Measurements from ENCODE around the gene RANGRF. TPM values are rescaled to one million over a fixed set of nuclear protein-coding genes. Genes with fewer than 3 reads are reported as not detected.

The RANGRF gene
- total and polyA plus RNA-seq, 2 donors (not counting 1 experiment from before 2014, with no cell fraction given) = 48.8 to 83.2 TPM

DNA sequence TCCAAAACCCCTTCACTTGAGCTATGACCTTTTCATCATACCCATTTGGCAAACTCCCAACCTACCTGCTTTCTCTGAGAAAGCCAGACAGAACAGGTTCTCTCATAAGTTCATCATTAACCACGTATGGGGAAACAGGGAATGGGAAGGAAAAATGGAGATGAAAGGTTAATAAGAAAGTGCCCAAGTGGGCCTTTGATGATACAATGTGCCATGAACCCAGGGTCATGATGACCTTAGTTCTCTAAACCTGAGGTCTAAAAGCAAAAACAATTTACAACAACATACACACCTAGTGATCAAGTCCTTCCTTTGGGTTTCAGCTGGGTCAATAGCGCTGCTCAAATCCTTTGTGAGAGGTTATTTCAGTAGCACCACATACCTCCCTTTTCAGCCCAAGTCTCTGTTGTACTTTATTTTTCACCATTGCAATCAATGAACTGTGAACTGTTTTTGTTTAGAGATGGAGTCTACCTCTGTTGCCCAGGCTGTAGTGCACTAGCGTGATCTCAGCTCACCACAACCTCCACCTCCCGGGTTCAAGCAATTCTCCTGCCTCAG, 14.5 kb upstream of the RANGRF start:
- no peaks in the 10 kb centered on the region for H3K27me3 ChIP-seq (replicated peaks in 1 of 4; ENCODE audit: control extremely low read depth in 1 of 4, control insufficient read depth in 3 of 4, insufficient read depth in 4 of 4, low read length in 3 of 4)
- no peak overlapping the region for H2AFZ ChIP-seq (ENCODE audit: insufficient read depth, low read depth, low read length, poor library complexity, severe bottlenecking)
- H3K27ac ChIP-seq (ENCODE audit: low read length in 2 of 2) = no peak overlapping the region
- no peak for DNase-seq
- no peak overlapping the region for H3K4me3 ChIP-seq (ENCODE audit: control extremely low read depth in 1 of 5, extremely low read depth in 1 of 5, insufficient read depth in 1 of 5, low read depth in 2 of 5, low read length in 4 of 5)
- no peaks in the 10 kb centered on the region for H3K27me3 Mint-ChIP-seq
- H3K9me3 Mint-ChIP-seq (ENCODE audit: insufficient read depth) = no peaks in the 10 kb centered on the region
- H3K4me3 Mint-ChIP-seq = no peak overlapping the region
- no peak overlapping the region for H3K4me2 ChIP-seq (replicated peaks; ENCODE audit: low read depth, low read length, poor library complexity, severe bottlenecking)
- H3K4me1 ChIP-seq (ENCODE audit: control insufficient read depth in 2 of 2, insufficient read depth in 2 of 2, low read length in 2 of 2) = no peaks in the 10 kb centered on the region
- H3K27ac Mint-ChIP-seq = no peak overlapping the region
- no peaks in the 10 kb centered on the region for H3K4me1 Mint-ChIP-seq
- ATAC-seq (ENCODE audit: low read depth) = no peak
- H3K36me3 ChIP-seq (replicated peaks in 1 of 2; ENCODE audit: control extremely low read depth in 1 of 2, control insufficient read depth in 1 of 2, extremely low read depth in 1 of 2, insufficient read depth in 2 of 2, low read length in 1 of 2) = peaks cover 0 to 11% of the 10 kb centered on the region in 2 experiments
- H3K79me2 ChIP-seq (ENCODE audit: control insufficient read depth, insufficient read depth, low read length) = no peaks in the 10 kb centered on the region
- POLR2A ChIA-PET = no interaction called here
- CTCF ChIA-PET = interaction anchor here (1.2 kb wide), 2 partner anchors 147 to 621 kb away, joined by 3 read pairs; no protein-coding TSS in a partner anchor
- no peaks in the 10 kb centered on the region for H4K20me1 ChIP-seq (ENCODE audit: control insufficient read depth, insufficient read depth, low read length, poor library complexity, severe bottlenecking)
- WGBS (ENCODE audit: insufficient coverage) = no CpG with 5 or more reads among the region's 4 CpGs
- H3K9me3 ChIP-seq (ENCODE audit: control extremely low read depth in 1 of 3, control insufficient read depth in 2 of 3, insufficient read depth in 1 of 3, low read length in 2 of 3) = no peaks in the 10 kb centered on the region
- intact Hi-C loops (cut with micrococcal nuclease) = no loop called here
- no peak for TF ChIP-seq EZH2 (IDR thresholded peaks at IDR 0.05; ENCODE audit: borderline replicate concordance, insufficient read depth, low read depth, low read length, poor library complexity, severe bottlenecking)
- TF ChIP-seq, protein P1, sequence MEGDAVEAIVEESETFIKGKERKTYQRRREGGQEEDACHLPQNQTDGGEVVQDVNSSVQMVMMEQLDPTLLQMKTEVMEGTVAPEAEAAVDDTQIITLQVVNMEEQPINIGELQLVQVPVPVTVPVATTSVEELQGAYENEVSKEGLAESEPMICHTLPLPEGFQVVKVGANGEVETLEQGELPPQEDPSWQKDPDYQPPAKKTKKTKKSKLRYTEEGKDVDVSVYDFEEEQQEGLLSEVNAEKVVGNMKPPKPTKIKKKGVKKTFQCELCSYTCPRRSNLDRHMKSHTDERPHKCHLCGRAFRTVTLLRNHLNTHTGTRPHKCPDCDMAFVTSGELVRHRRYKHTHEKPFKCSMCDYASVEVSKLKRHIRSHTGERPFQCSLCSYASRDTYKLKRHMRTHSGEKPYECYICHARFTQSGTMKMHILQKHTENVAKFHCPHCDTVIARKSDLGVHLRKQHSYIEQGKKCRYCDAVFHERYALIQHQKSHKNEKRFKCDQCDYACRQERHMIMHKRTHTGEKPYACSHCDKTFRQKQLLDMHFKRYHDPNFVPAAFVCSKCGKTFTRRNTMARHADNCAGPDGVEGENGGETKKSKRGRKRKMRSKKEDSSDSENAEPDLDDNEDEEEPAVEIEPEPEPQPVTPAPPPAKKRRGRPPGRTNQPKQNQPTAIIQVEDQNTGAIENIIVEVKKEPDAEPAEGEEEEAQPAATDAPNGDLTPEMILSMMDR (IDR thresholded peaks at IDR 0.05) = no peak
- no peak overlapping the region for H3K9ac ChIP-seq (ENCODE audit: low read length)

- DNase-seq (no peak), ATAC-seq (ENCODE audit: low read depth) (no peak)
- no peak overlapping the region for H3K27ac Mint-ChIP-seq
- H3K4me1 ChIP-seq (ENCODE audit: control insufficient read depth in 2 of 2, insufficient read depth in 2 of 2, low read length in 2 of 2) = no peaks in the 10 kb centered on the region
- peaks cover 0 to 4% of the 10 kb centered on the region in 2 experiments for H3K36me3 ChIP-seq (replicated peaks in 1 of 2; ENCODE audit: control extremely low read depth in 1 of 2, control insufficient read depth in 1 of 2, extremely low read depth in 1 of 2, insufficient read depth in 2 of 2, low read length in 1 of 2)
- no peaks in the 10 kb centered on the region for H3K4me1 Mint-ChIP-seq
- no peak overlapping the region for H3K27ac ChIP-seq (ENCODE audit: low read length in 2 of 2)
- no peak overlapping the region for H3K4me3 Mint-ChIP-seq
- CTCF ChIA-PET = interaction anchor here (1.2 kb wide), 1 partner anchor 148 kb away, joined by 3 read pairs; no protein-coding TSS in a partner anchor
- H3K4me2 ChIP-seq (replicated peaks; ENCODE audit: low read depth, low read length, poor library complexity, severe bottlenecking) = no peak overlapping the region
- TF ChIP-seq EZH2 (IDR thresholded peaks at IDR 0.05; ENCODE audit: borderline replicate concordance, insufficient read depth, low read depth, low read length, poor library complexity, severe bottlenecking) = no peak
- TF ChIP-seq, protein P1 (IDR thresholded peaks at IDR 0.05) = no peak
- H3K9me3 ChIP-seq (ENCODE audit: control extremely low read depth in 1 of 3, control insufficient read depth in 2 of 3, insufficient read depth in 1 of 3, low read length in 2 of 3) = no peaks in the 10 kb centered on the region
- no peaks in the 10 kb centered on the region for H3K79me2 ChIP-seq (ENCODE audit: control insufficient read depth, insufficient read depth, low read length)
- no peaks in the 10 kb centered on the region for H3K27me3 ChIP-seq (replicated peaks in 1 of 4; ENCODE audit: control extremely low read depth in 1 of 4, control insufficient read depth in 3 of 4, insufficient read depth in 4 of 4, low read length in 3 of 4)
- H3K4me3 ChIP-seq (ENCODE audit: control extremely low read depth in 1 of 5, extremely low read depth in 1 of 5, insufficient read depth in 1 of 5, low read depth in 2 of 5, low read length in 4 of 5) = no peak overlapping the region
- H3K9ac ChIP-seq (ENCODE audit: low read length) = no peak overlapping the region
- H4K20me1 ChIP-seq (ENCODE audit: control insufficient read depth, insufficient read depth, low read length, poor library complexity, severe bottlenecking) = no peaks in the 10 kb centered on the region
- WGBS (ENCODE audit: insufficient coverage) = 100% methylated on average over 2 of the region's 5 CpGs
- no peaks in the 10 kb centered on the region for H3K27me3 Mint-ChIP-seq
- POLR2A ChIA-PET = no interaction called here
- H3K9me3 Mint-ChIP-seq (ENCODE audit: insufficient read depth) = no peaks in the 10 kb centered on the region
- intact Hi-C loops (cut with micrococcal nuclease) = no loop called here
- H2AFZ ChIP-seq (ENCODE audit: insufficient read depth, low read depth, low read length, poor library complexity, severe bottlenecking) = no peak overlapping the region
These were observed 13.7 kb upstream of the RANGRF start for GRCh38 chr17:8274816-8275215.

Measured in B cell (primary cell).